Measurements from ENCODE around the gene ZCCHC14.

GRCh38 chr16:87492291-87492630 is 563 bp downstream of the ZCCHC14 start:
- TF ChIP-seq CTCF (IDR thresholded peaks at IDR 0.05) (no peak), POLR2A (IDR thresholded peaks at IDR 0.05) (no peak)
